C4-2B (cell line): ENCODE data around the gene TMEM44.

Experiments used
- ZFX ChIP-seq: fragments of 450-650 bp; IDR thresholded peaks from 2 replicates; pipeline ENCODE4 v1.6.1; 2017
- TF ChIP-seq, protein P1 (sequence below): fragments of 450-650 bp; conservative IDR thresholded peaks from 2 replicates; pipeline ENCODE4 v1.5.1; 2017; ENCODE audit warnings: mild to moderate bottlenecking

DNA sequence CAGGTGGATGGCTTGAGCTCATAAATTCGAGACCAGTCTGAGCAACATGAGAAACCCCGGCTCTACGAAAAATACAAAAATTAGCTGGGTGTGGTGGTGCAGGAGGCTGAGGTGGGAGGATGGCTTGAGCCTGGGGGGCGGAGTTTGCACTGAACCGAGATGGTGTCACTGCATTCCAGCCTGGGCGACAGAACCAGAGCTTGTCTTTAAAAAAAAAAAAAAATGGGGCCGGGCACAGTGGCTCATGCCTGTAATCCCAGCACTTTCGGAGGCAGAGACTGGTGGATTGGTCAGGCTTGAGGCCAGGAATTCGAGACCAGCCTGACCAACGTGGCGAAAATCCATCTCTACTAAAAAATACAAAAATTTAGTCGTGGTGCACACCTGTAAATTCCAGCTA, 64.0 kb downstream of the TMEM44 start:
- TF ChIP-seq, protein P1, sequence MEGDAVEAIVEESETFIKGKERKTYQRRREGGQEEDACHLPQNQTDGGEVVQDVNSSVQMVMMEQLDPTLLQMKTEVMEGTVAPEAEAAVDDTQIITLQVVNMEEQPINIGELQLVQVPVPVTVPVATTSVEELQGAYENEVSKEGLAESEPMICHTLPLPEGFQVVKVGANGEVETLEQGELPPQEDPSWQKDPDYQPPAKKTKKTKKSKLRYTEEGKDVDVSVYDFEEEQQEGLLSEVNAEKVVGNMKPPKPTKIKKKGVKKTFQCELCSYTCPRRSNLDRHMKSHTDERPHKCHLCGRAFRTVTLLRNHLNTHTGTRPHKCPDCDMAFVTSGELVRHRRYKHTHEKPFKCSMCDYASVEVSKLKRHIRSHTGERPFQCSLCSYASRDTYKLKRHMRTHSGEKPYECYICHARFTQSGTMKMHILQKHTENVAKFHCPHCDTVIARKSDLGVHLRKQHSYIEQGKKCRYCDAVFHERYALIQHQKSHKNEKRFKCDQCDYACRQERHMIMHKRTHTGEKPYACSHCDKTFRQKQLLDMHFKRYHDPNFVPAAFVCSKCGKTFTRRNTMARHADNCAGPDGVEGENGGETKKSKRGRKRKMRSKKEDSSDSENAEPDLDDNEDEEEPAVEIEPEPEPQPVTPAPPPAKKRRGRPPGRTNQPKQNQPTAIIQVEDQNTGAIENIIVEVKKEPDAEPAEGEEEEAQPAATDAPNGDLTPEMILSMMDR: no peak
- TF ChIP-seq ZFX: no peak
